Measurements from ENCODE around the gene PPP5C.

The PPP5C gene

DNA sequence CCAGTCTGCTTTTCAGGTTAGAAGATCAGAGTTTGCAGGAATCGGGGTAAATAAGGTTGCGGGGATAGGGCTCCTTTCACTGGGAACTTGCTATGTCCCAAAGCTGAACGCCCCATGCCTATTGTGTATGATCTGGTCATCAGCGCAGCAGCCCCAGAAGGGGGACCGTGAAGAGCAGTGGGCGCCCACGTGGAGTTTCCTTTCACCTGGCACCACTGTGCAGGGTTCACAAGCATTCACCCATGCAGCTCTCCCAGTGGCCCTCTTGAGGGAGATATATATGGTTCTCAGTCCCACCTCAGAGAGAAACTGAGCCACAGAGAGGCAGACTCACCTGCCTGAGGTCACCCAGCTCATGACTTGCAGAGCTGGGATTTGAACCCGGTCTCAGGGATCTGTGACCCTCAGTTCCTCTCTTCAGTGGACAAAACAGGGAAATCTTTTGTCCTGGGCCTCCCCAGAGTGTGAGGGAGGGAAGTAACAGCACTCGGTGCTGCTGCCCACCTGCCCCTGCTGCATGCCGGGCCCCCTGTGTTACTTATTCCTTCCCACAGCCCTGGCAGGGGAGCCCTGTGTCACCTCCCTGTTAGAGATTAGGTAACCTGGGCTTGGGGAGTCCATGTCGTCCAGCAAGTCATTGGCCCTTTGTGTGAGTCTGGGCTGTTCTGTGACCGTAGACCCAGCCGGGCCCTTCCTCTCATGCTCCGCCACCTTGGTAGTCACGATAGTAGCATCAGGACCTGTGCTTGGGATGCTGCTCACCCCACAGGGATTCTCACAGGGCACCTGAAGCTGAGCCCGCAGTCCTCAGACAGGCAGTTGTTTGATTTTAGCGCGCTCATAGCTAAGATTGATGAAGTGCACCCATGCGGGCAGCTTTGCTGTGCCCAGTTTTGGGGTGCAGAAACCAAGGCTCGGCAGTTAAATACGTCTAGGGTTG is 27.9 kb downstream of the PPP5C start:
- TF ChIP-seq FOXM1 (IDR thresholded peaks at IDR 0.05; ENCODE audit: borderline replicate concordance, low read depth) = no peak
- TF ChIP-seq EP300 (IDR thresholded peaks at IDR 0.05; ENCODE audit: borderline replicate concordance) = no peak
- no peak for TF ChIP-seq YY1 (IDR thresholded peaks at IDR 0.05; ENCODE audit: low read depth)
- no peak for TF ChIP-seq MAX (IDR thresholded peaks at IDR 0.05)
- no peak for TF ChIP-seq TEAD4 (IDR thresholded peaks at IDR 0.05)
- no peak for TF ChIP-seq RAD21 (IDR thresholded peaks at IDR 0.05; ENCODE audit: low read depth)
- TF ChIP-seq EGR1 (IDR thresholded peaks at IDR 0.05) = no peak

DNA sequence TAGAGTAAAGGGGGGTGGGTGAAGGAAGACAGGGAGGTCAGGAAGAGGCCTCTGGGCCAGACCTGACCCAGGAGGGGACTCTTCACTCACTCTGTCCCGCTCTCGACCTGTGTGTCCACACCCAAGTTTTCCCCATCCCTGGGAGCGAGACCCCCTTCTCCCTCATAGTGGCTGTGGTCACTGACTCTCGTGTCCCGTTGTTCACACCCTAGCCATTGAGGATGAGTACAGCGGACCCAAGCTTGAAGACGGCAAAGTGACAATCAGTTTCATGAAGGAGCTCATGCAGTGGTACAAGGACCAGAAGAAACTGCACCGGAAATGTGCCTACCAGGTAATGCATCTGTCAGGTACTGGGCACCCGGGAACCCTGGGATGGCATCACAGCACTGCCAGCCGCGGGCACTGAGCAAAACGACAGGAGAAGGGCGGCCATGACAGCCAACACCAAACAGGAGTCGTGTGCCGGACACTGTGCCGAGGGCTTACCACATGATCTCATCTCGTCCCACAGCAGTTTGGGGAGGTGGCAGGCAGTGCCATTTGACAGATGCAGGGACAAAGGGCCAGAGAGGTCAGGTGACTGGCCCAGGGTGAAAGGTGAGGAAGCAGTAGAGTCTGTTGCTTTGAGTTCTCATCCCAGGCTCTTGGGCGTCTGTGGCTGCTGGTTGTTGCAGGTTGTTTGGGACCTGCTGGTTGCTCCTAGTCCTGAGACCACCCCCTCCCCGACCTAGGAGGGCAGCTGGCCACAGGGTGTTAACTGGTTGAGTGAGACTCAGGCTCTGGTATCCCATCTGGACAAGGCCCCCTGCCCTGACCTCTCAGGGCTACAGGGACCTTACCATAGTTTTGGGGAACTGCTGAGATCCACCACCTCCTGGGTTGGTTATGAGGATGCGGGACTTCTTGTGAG is 29.6 kb downstream of the PPP5C start:
- TF ChIP-seq MAX (IDR thresholded peaks at IDR 0.05) (no peak), TAF1 (IDR thresholded peaks at IDR 0.05; ENCODE audit: low read depth) (no peak), RAD21 (IDR thresholded peaks at IDR 0.05; ENCODE audit: low read depth) (no peak)

GRCh38 chr19:46378268-46378667 is 31.4 kb downstream of the PPP5C start:
- TF ChIP-seq, protein P1, sequence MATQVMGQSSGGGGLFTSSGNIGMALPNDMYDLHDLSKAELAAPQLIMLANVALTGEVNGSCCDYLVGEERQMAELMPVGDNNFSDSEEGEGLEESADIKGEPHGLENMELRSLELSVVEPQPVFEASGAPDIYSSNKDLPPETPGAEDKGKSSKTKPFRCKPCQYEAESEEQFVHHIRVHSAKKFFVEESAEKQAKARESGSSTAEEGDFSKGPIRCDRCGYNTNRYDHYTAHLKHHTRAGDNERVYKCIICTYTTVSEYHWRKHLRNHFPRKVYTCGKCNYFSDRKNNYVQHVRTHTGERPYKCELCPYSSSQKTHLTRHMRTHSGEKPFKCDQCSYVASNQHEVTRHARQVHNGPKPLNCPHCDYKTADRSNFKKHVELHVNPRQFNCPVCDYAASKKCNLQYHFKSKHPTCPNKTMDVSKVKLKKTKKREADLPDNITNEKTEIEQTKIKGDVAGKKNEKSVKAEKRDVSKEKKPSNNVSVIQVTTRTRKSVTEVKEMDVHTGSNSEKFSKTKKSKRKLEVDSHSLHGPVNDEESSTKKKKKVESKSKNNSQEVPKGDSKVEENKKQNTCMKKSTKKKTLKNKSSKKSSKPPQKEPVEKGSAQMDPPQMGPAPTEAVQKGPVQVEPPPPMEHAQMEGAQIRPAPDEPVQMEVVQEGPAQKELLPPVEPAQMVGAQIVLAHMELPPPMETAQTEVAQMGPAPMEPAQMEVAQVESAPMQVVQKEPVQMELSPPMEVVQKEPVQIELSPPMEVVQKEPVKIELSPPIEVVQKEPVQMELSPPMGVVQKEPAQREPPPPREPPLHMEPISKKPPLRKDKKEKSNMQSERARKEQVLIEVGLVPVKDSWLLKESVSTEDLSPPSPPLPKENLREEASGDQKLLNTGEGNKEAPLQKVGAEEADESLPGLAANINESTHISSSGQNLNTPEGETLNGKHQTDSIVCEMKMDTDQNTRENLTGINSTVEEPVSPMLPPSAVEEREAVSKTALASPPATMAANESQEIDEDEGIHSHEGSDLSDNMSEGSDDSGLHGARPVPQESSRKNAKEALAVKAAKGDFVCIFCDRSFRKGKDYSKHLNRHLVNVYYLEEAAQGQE (IDR thresholded peaks at IDR 0.05; ENCODE audit: low read depth) = no peak
- TF ChIP-seq ZBTB7A (IDR thresholded peaks at IDR 0.05; ENCODE audit: low read depth) = no peak
- TF ChIP-seq TCF12 (IDR thresholded peaks at IDR 0.05; ENCODE audit: low read depth) = no peak
- TF ChIP-seq FOXM1 (IDR thresholded peaks at IDR 0.05; ENCODE audit: borderline replicate concordance, low read depth) = no peak
- TF ChIP-seq CEBPB (IDR thresholded peaks at IDR 0.05) = no peak
- TF ChIP-seq TEAD4 (IDR thresholded peaks at IDR 0.05) = no peak
- TF ChIP-seq CREB1 (IDR thresholded peaks at IDR 0.05; ENCODE audit: low read depth) = no peak
- TF ChIP-seq MAX (IDR thresholded peaks at IDR 0.05) = no peak
- no peak for TF ChIP-seq TAF1 (IDR thresholded peaks at IDR 0.05; ENCODE audit: low read depth)
- TF ChIP-seq RAD21 (IDR thresholded peaks at IDR 0.05; ENCODE audit: low read depth) = no peak
- TF ChIP-seq EP300 (IDR thresholded peaks at IDR 0.05; ENCODE audit: borderline replicate concordance) = no peak
- TF ChIP-seq NFIC (IDR thresholded peaks at IDR 0.05) = no peak
- no peak for TF ChIP-seq USF1 (IDR thresholded peaks at IDR 0.05)
- no peak for TF ChIP-seq EGR1 (IDR thresholded peaks at IDR 0.05)
- no peak for TF ChIP-seq YY1 (IDR thresholded peaks at IDR 0.05; ENCODE audit: low read depth)

- TF ChIP-seq, protein P1 (IDR thresholded peaks at IDR 0.05; ENCODE audit: low read depth) = no peak
- TF ChIP-seq ZBTB7A (IDR thresholded peaks at IDR 0.05; ENCODE audit: low read depth) = no peak
- no peak for TF ChIP-seq EGR1 (IDR thresholded peaks at IDR 0.05)
- TF ChIP-seq RAD21 (IDR thresholded peaks at IDR 0.05; ENCODE audit: low read depth) = no peak
- TF ChIP-seq NFIC (IDR thresholded peaks at IDR 0.05) = no peak
- TF ChIP-seq MAX (IDR thresholded peaks at IDR 0.05) = no peak
- TF ChIP-seq CREB1 (IDR thresholded peaks at IDR 0.05; ENCODE audit: low read depth) = no peak
- no peak for TF ChIP-seq CEBPB (IDR thresholded peaks at IDR 0.05)
- no peak for TF ChIP-seq USF1 (IDR thresholded peaks at IDR 0.05)
- no peak for TF ChIP-seq TEAD4 (IDR thresholded peaks at IDR 0.05)
- no peak for TF ChIP-seq YY1 (IDR thresholded peaks at IDR 0.05; ENCODE audit: low read depth)
- no peak for TF ChIP-seq FOXM1 (IDR thresholded peaks at IDR 0.05; ENCODE audit: borderline replicate concordance, low read depth)
- no peak for TF ChIP-seq TCF12 (IDR thresholded peaks at IDR 0.05; ENCODE audit: low read depth)
- TF ChIP-seq TAF1 (IDR thresholded peaks at IDR 0.05; ENCODE audit: low read depth) = no peak
Measured at GRCh38 chr19:46380690-46381089, 33.8 kb downstream of the PPP5C start.
